HepG2 (cell line): ENCODE measurements around the gene SPATA25. TPM values are rescaled to one million over a fixed set of nuclear protein-coding genes. Genes with fewer than 3 reads are reported as not detected.
A peak's percentile ranks its signal among the peaks of the same experiment; 100 is the strongest.

Source experiments
- BORCS8-MEF2B ChIP-seq: sonication (generic); formaldehyde crosslinking; IDR thresholded peaks from 2 replicates; pipeline ENCODE4 v1.8.0; 2022; ENCODE audit warnings: mild to moderate bottlenecking, missing genetic modification reagents
- CHD2 ChIP-seq: IDR thresholded peaks from 2 replicates; pipeline ENCODE4 v1.6.1; 2011; ENCODE audit warnings: low read depth, low read length, improper control_type of control experiment
- ETV6 ChIP-seq: sonication (generic); formaldehyde crosslinking; conservative IDR thresholded peaks from 2 replicates; pipeline ENCODE4 v1.4.0; 2020; ENCODE audit warnings: missing genetic modification reagents
- GATAD1 ChIP-seq: IDR thresholded peaks from 2 replicates; pipeline ENCODE4 v1.6.1; 2016; ENCODE audit warnings: missing genetic modification reagents, missing compliant biosample characterization
- GATAD2A ChIP-seq: IDR thresholded peaks from 2 replicates; pipeline ENCODE4 v1.6.1; 2016
- MIER3 ChIP-seq: IDR thresholded peaks from 2 replicates; pipeline ENCODE4 v1.6.1; 2016; ENCODE audit warnings: missing compliant biosample characterization, borderline replicate concordance
- POLR2A ChIP-seq, 2 experiments: IDR thresholded peaks; 2 replicates each; pipeline ENCODE4 v1.6.1; 2011; ENCODE audit warnings: low read depth in 2 of 2, low read length in 2 of 2, mild to moderate bottlenecking in 1 of 2, moderate library complexity in 1 of 2; ENCODE audit not compliant: insufficient read depth in 1 of 2
- SRSF4 ChIP-seq: fragments of 200-400 bp; formaldehyde crosslinking; IDR thresholded peaks from one replicate; pipeline ENCODE4 v1.6.1; 2018; ENCODE audit warnings: mild to moderate bottlenecking, low read depth, low read length, moderate library complexity; ENCODE audit not compliant: poor library complexity, severe bottlenecking
- ZBTB21 ChIP-seq: sonication (generic); formaldehyde crosslinking; IDR thresholded peaks from 2 replicates; pipeline ENCODE4 v1.4.0; 2020; ENCODE audit warnings: missing genetic modification reagents
- ZIK1 ChIP-seq: sonication (generic); formaldehyde crosslinking; IDR thresholded peaks from 2 replicates; pipeline ENCODE4 v1.5.0; 2020; ENCODE audit warnings: mild to moderate bottlenecking, low read depth, missing genetic modification reagents, borderline replicate concordance
- ZNF24 ChIP-seq: fragments of 450-650 bp; IDR thresholded peaks from 2 replicates; pipeline ENCODE4 v1.6.1; 2017; ENCODE audit warnings: antibody characterized with exemption, mild to moderate bottlenecking
- ZNF446 ChIP-seq: sonication (generic); formaldehyde crosslinking; IDR thresholded peaks from 2 replicates; pipeline ENCODE4 v1.5.0; 2020; ENCODE audit warnings: mild to moderate bottlenecking, missing genetic modification reagents
- polyA plus RNA-seq, 8 experiments: library from polyadenylated mRNA; depleted of rRNA in 3 of 8; stranded (reverse) in 7 of 8; unstranded in 1 of 8; fragments of >200 nt; fragmentation: Illumina TruSeq in 4 of 8; extraction: Trizol in 4 of 8; gene quantifications; 2 replicates each; pipeline versions ENCODE4 v1.2.1 to v1.2.3, GENCODE V29; 2011 to 2016; ENCODE audit warnings: low read depth in 4 of 8, missing spikeins in 1 of 8, mixed read lengths in 1 of 8; ENCODE audit not compliant: insufficient read depth in 1 of 8
- total RNA-seq, 5 experiments: library from RNA; depleted of rRNA; stranded (reverse); fragments of >200 nt; fragmentation: Illumina TruSeq; extraction: Trizol; gene quantifications; 2 replicates each; pipeline ENCODE4 v1.2.3, GENCODE V29; 2016; ENCODE audit warnings: low read depth in 1 of 5
- TF ChIP-seq, protein P1 (sequence below): sonication (generic); formaldehyde crosslinking; IDR thresholded peaks from 2 replicates; pipeline ENCODE4 v1.5.1; 2020; ENCODE audit warnings: missing genetic modification reagents, mild to moderate bottlenecking, borderline replicate concordance
- TF ChIP-seq, protein P2 (sequence below): fragments of 450-650 bp; IDR thresholded peaks from 2 replicates; pipeline ENCODE4 v1.6.1; 2016
- TF ChIP-seq, protein P3 (sequence below): IDR thresholded peaks from 2 replicates; pipeline ENCODE4 v1.6.1; 2018; ENCODE audit warnings: missing genetic modification reagents, mild to moderate bottlenecking, missing compliant biosample characterization
- TF ChIP-seq, protein P4 (sequence below): fragments of 450-650 bp; IDR thresholded peaks from 2 replicates; pipeline ENCODE4 v1.6.1; 2017; ENCODE audit warnings: mild to moderate bottlenecking

Gene SPATA25
- total and polyA plus RNA-seq, 2 of the 13 experiments (the other 11 are each of a cell fraction or from before 2014, with no cell fraction given), result 4.8 to 7.6 TPM

DNA sequence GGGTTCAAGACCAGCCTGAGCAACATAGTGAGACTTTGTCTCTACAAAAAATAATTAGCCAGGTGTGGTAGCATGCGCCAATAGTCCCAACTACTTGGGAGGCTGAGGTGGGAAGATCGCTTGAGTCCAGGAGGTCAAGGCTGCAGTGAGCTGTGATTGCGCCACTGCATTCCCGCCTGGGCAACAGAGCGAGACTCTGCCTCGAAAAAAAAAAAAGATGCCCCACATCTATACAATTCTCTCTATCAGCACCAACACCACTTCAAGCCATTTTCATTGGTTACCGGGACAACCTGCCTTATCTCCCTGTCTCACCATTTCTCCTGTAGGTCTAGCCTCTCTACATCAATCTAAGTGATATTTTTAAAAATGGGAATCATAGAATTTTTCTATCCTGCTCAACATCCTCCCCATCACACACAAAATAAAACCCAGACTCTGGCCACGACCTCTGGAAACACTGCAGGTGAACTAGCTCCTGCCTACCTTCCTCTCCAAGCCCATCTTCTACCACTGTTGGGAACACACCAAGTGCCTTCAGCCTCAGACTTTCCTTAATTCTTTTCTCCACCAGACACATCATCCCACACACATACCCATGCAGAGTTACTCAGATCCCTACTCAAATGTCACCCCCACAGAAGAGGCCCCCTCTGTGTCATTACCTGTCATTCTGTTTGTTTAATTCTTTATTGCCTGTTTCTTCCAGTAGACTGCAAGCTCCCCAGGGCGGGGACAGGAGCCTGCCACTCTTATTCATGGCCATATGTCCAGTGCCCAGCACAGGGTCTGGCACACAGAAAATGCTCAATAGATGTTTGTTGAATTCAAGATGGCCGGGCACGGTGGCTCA lies 34.1 kb upstream of the SPATA25 start (continued):
- TF ChIP-seq, protein P1, sequence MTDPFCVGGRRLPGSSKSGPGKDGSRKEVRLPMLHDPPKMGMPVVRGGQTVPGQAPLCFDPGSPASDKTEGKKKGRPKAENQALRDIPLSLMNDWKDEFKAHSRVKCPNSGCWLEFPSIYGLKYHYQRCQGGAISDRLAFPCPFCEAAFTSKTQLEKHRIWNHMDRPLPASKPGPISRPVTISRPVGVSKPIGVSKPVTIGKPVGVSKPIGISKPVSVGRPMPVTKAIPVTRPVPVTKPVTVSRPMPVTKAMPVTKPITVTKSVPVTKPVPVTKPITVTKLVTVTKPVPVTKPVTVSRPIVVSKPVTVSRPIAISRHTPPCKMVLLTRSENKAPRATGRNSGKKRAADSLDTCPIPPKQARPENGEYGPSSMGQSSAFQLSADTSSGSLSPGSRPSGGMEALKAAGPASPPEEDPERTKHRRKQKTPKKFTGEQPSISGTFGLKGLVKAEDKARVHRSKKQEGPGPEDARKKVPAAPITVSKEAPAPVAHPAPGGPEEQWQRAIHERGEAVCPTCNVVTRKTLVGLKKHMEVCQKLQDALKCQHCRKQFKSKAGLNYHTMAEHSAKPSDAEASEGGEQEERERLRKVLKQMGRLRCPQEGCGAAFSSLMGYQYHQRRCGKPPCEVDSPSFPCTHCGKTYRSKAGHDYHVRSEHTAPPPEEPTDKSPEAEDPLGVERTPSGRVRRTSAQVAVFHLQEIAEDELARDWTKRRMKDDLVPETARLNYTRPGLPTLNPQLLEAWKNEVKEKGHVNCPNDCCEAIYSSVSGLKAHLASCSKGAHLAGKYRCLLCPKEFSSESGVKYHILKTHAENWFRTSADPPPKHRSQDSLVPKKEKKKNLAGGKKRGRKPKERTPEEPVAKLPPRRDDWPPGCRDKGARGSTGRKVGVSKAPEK (CRISPR knock-in tag), result no peak
- 0 out of 2 replicates have a peak, but pooled peaks have one; percentile 29 for TF ChIP-seq MIER3 (CRISPR knock-in tag)
- no peak for TF ChIP-seq ETV6 (CRISPR knock-in tag)
- TF ChIP-seq, protein P2, sequence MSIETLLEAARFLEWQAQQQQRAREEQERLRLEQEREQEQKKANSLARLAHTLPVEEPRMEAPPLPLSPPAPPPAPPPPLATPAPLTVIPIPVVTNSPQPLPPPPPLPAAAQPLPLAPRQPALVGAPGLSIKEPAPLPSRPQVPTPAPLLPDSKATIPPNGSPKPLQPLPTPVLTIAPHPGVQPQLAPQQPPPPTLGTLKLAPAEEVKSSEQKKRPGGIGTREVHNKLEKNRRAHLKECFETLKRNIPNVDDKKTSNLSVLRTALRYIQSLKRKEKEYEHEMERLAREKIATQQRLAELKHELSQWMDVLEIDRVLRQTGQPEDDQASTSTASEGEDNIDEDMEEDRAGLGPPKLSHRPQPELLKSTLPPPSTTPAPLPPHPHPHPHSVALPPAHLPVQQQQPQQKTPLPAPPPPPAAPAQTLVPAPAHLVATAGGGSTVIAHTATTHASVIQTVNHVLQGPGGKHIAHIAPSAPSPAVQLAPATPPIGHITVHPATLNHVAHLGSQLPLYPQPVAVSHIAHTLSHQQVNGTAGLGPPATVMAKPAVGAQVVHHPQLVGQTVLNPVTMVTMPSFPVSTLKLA, result no peak
- peak; percentile 73 for TF ChIP-seq GATAD2A (CRISPR knock-in tag)
- TF ChIP-seq, protein P3, sequence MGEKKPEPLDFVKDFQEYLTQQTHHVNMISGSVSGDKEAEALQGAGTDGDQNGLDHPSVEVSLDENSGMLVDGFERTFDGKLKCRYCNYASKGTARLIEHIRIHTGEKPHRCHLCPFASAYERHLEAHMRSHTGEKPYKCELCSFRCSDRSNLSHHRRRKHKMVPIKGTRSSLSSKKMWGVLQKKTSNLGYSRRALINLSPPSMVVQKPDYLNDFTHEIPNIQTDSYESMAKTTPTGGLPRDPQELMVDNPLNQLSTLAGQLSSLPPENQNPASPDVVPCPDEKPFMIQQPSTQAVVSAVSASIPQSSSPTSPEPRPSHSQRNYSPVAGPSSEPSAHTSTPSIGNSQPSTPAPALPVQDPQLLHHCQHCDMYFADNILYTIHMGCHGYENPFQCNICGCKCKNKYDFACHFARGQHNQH (CRISPR knock-in tag), result no peak
- TF ChIP-seq GATAD1 (CRISPR knock-in tag), result 0 out of 2 replicates have a peak, but pooled peaks have one; percentile 25
- TF ChIP-seq ZIK1 (CRISPR knock-in tag), result no peak
- no peak for TF ChIP-seq SRSF4
- no peak for TF ChIP-seq BORCS8-MEF2B (CRISPR knock-in tag)
- TF ChIP-seq CHD2, result no peak
- TF ChIP-seq, protein P4, sequence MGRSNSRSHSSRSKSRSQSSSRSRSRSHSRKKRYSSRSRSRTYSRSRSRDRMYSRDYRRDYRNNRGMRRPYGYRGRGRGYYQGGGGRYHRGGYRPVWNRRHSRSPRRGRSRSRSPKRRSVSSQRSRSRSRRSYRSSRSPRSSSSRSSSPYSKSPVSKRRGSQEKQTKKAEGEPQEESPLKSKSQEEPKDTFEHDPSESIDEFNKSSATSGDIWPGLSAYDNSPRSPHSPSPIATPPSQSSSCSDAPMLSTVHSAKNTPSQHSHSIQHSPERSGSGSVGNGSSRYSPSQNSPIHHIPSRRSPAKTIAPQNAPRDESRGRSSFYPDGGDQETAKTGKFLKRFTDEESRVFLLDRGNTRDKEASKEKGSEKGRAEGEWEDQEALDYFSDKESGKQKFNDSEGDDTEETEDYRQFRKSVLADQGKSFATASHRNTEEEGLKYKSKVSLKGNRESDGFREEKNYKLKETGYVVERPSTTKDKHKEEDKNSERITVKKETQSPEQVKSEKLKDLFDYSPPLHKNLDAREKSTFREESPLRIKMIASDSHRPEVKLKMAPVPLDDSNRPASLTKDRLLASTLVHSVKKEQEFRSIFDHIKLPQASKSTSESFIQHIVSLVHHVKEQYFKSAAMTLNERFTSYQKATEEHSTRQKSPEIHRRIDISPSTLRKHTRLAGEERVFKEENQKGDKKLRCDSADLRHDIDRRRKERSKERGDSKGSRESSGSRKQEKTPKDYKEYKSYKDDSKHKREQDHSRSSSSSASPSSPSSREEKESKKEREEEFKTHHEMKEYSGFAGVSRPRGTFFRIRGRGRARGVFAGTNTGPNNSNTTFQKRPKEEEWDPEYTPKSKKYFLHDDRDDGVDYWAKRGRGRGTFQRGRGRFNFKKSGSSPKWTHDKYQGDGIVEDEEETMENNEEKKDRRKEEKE, result no peak
- no peak for TF ChIP-seq ZNF24
- TF ChIP-seq ZBTB21 (CRISPR knock-in tag), result no peak
- no peak for TF ChIP-seq POLR2A (IDR thresholded peaks at IDR 0.05; ENCODE audit: insufficient read depth in 1 of 2, low read depth in 2 of 2, low read length in 2 of 2)
- no peak for TF ChIP-seq ZNF446
